Stimulated activated CD8-positive, alpha-beta memory T cell treated with anti-CD3 and anti-CD28 coated beads, Interleukin-15, amount 100 ng/mL, for 24 hours (primary cell): ENCODE results near the gene ANO9.
"Not testable (repeated sequence)": the region's sequence is repeated elsewhere in the genome, so short reads cannot be mapped to it uniquely, and the experiment has no call there.

ENCODE experiments used
- DNase-seq: peaks from one replicate; pipeline ENCODE4 v3.0.0-alpha.2; 2020; ENCODE audit warnings: low read depth

The ANO9 gene

GRCh38 chr11:433641-434040, 8.2 kb downstream of the ANO9 start:
- DNase-seq: no peak

GRCh38 chr11:433111-433510, 8.7 kb downstream of the ANO9 start:
- DNase-seq: no peak

DNA sequence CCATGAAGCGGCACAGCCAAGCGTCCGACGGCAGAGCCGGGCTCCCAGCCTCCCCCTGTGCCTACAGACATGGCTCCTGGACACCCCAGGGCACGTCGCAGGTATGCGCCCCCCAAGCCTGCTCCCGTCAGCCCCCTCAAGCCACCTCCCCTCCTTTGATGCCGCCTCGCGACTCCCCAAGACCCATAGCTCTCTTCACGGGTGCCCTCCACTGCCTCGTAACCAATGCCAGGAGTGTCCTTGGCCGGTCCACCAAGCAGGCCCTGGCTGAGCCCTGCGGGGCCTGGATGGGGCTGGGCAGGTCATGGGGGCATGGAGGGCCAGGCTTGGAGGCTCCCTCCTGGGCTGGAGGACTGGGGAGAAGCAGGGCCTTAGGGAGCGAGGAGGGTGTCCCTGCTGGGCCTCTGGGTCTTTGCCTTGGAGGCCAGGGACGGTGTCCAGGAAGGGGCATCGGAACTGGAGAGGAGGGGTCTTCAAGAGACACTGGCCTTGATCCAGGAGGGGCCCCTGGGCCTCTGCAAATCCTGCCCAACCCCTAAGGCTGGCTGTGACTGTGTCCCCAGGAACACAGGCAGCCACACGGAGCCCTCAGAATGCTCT, 9.2 kb downstream of the ANO9 start:
- DNase-seq: no peak

GRCh38 chr11:431921-432320, 9.9 kb downstream of the ANO9 start:
- no peak for DNase-seq

GRCh38 chr11:429931-430456, 11.8 kb downstream of the ANO9 start:
- DNase-seq: no peak

DNA sequence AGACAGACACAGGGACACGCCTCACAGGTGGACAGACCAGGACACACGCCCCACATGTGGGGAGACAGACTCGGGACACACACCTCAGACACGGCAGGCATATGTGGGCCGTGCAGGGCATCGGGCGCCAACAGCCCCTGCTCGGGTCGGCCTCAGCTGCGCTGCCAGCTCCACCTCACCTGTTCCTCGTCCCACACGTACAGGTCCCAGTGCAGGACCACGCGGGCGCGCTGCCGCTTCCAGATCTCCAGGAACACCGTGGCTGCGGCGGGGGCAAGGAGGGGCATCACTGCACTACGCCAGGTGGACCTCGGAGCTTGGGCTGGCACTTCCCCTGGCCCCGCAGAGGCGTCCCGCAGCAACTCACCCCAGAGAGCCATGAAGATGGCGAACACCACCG, 12.4 kb downstream of the ANO9 start:
- no peak for DNase-seq

DNA sequence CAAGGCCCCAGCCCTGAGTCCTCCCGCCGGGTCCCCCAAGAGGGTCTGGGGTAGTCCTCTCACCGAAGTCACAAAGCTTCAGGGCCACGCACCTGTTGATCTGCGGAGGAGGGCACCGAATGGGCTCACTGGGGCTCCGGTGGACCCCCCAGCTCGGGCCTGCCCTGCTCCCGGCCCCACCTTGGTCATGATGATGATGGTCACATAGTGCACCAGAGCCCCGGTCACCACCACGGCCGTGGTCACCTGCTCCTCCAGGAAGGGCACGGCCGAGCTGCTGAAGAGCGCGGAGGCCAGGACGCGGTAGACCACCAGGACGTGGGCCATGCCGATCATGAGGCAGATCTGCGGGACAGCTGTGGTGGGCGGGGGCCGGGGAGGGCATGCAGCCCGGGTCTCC, 13.5 kb downstream of the ANO9 start:
- DNase-seq: no peak

- DNase-seq: no peak
These were observed 15.0 kb downstream of the ANO9 start for GRCh38 chr11:426851-427250.

DNA sequence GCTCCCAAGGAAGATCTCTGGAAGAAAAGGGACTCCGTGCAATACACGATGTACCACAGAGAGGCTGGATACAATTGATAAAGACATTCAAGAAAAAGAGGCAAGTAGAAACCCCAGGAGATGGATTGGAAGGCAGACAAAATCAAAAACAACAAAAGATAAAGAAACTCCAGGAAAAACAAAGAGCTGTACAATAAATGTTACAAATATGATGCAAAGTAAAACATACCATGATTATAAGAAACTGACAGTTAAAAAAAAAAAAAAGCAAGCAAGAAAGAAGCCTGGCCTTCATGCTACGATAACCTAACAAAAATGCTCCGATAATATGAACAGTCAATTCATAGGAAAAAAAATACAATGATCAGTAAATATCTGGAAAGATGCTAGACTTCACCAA, 16.5 kb downstream of the ANO9 start:
- no peak for DNase-seq

GRCh38 chr11:424766-425165, 17.0 kb downstream of the ANO9 start:
- not testable (repeated sequence) for DNase-seq

- no peak for DNase-seq
These were observed 17.6 kb downstream of the ANO9 start for GRCh38 chr11:424232-424631.

DNA sequence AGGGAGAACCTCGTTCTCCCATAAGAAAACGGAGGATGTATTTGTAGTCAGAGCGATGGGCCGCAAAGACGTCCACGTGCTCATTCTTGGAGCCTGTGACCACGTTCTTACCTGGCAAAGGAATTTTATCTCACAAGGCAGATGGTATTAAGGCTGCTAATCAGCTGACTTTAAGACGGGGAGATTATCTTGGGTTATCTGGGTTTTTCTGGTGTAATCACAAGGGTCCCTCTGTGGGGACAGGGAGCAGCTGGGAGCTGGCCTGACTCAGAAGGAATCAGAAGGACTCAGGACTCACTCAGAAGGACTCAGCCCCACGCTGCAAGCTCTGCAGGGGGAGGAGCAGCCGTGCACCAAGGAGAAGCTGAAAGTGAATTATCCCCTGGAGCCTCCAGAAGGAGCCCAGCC, 19.6 kb downstream of the ANO9 start:
- DNase-seq: no peak

- no peak for DNase-seq
These were observed 20.9 kb downstream of the ANO9 start for GRCh38 chr11:420911-421321.

DNA sequence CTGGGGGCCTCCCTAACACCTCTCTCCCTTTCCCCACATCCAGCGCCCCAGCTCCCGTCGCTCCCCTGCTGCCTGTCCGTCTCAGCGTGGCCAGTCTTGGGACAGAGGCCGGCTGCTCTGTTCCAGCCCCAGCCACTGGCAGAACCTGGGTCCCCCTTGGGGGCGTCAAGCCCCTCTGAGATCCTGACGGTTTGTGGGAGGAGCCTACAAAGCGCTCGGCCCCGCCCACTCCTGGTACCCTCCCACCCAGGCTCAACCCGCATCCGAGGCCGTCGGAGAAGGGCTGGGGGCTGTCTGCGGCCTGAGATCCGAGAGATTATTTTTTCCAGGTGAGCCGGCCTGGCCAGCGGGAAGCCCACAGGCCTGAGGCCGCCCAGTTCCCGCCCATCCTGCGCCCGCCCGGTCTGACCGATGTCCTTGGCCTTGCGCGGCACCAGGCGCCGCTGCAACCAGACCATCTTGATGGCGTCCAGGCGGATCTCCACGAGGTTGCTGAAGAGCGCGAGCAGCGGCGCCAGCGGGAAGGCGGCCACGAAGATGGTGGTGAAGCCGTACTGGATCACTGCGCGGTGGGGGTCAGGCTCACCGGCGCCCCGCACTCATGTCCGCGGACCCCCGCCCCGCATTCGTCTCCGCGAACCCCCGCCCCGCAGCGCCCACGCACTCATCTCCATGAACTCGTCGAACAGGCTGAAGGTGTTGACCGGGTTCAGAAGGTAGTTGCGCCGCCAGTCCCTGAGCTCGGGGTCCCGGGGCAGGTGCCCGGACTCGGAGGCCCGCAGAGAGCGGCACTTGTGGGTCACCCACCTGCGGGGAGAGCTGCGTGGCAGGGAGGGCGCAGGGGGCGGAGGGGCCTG, 21.5 kb downstream of the ANO9 start:
- DNase-seq: no peak

DNA sequence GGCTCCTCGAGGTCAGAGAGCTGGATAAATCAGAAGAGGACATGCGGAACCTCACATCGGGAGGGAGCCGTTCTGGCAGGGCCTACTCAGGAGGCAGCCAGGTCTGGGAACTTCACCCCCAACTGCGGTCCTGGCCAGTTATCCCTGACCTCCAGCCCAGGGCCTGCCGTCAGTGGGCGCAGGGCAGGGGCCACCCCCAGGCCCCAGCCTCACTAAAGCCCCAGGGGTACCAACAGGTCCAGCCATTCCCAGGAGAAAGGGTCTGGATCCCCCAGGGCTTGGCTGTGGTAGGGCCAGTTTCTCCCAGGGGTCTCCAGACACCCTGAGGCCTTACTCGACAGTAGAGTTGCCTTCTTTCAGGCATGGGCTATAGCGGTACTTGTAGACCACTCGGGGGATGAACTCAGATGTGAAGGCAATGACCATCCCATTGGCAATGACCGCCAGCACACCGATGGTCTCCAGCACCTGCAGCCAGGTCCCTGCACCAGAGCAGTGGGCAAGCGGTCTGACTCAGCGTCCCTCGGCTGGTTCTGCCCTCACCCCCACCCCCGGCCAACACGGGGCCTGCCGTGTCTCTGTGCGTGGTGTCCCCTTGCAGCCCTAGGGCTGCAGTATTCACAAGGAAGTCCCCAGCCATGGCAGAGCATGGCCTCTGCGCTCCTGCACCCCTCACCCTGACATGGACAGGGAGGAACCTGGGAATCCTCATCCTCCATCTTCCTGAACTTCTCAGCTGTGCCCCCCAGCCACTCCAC, 22.4 kb downstream of the ANO9 start:
- no peak for DNase-seq

DNA sequence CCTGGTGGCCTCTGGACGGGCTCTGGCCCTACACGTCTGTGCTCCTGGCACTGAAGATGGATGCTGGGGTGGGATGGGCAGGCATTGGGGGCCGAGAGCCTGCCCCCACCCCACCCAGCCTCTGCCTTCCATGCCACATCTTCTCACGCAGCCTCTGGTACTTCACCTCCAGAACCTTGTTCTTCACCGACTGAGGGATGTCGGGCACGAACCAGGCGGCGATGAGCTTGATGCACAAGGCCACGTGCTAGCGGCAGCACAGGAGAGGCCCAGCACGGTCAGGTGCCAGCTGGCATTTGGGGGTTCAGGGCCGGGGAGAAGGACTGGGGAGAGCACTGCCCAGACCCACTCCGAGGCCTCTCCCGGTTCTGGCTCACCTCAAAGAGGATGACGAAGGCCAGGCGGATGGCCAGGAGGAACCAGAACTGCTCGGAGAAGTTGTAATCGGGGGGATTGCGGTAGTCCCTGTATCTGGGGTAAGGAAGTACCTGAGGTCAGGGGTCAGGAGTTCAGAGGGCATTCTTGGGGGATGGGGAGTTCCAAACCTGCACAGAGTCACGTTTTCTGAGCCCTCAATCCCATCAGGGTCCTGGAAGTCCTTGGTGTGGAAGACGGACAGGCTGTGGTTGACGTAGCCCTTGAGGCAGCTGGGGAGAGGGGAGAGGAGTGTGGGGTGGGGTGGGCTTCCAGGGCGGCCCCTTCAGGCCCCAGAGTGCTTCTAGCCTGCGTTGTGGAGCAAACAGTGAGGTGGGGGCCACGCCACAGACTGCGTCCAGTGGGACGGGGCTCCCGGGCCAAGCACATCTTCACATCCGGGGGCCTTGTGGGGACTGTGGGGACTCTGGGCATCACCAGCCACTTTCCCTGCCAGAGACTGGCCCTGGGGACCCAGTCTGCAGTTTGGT, 23.2 kb downstream of the ANO9 start:
- DNase-seq: no peak

GRCh38 chr11:417652-418342, 24.0 kb downstream of the ANO9 start:
- no peak for DNase-seq

- DNase-seq: no peak
These were observed 24.8 kb downstream of the ANO9 start for GRCh38 chr11:416757-417621.

DNA sequence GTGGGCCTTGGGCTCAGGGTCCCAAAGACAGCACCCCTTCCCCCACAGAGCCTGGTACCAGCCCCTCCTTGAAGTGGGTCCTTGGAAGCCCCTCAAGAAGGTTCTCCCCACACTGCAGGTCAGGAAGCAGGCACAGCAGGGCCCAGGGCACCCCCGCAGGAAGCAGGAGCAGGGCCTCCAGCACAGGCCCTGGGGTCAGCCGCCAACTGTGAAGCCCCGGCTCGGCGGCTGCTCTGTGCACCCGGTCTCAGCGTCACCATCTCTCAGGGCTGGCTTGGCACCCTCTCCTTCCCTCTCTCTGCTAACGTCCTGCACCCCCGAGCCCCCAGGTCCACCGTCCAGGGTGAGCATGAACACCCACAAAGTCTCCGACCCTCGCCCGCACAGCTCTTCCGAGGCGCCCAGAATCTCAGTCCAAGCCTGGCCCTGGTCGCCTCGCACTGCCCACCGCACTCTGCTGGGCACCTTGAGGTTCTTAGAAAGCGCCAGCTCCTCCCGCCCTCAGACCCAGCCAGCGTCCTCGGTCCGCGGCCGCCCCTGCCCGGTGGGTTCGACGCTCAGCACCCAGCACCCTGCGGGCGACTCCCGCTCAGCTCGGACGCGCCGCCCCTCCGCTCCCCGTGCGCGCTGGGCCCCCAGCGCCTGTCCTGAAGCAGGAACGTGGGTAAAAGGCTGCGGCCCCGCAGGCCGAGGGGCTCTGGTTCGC, 25.6 kb downstream of the ANO9 start:
- DNase-seq: no peak
